HG02678 (cell line): Measurements from ENCODE around the gene FAM114A2.

Experiments used
- ATAC-seq: cut with Tn5 transposase; IDR thresholded peaks from one replicate; pipeline ENCODE4 v1.9.1; 2021; ENCODE audit warnings: mild to moderate bottlenecking, moderate library complexity; ENCODE audit not compliant: unreplicated experiment

The FAM114A2 gene

DNA sequence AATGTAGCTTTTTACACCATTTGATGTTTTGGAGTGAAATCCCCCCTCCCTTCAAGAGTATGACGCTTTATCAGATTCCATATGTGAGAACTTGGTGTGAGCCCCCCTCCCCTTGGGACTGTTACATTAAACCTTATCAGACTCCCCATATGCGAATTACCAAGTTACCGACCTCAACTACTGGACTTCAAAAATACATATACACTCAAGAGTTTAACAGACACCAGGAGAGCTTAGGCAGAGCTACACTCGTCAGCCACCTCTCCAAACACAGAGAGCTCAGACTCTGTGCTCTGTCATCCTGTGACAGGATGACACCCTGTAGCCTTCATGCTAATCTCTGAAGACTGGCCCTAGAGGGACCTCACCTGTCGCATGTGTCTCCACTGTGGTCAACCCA lies 50.2 kb downstream of the FAM114A2 start:
- ATAC-seq, result no peak

DNA sequence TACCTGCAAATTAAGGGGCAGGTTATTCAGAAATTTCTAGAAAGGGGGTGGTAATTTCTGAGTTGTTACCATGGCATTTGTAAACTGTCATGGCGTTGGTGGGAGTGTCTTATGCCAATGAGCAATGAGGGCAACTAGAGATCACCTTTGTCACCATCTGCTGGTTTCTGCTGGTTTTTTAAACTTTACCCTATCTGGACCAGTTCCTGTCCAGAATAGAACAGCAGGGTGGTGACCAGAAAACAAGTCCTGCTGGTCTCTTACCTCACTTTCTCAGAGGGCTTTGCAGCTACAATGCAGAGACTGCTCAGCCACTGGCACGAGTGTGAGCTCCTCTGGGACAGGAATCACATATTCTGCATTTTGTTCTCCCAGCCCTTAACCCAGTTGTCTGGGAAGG lies 51.4 kb downstream of the FAM114A2 start:
- no peak for ATAC-seq

DNA sequence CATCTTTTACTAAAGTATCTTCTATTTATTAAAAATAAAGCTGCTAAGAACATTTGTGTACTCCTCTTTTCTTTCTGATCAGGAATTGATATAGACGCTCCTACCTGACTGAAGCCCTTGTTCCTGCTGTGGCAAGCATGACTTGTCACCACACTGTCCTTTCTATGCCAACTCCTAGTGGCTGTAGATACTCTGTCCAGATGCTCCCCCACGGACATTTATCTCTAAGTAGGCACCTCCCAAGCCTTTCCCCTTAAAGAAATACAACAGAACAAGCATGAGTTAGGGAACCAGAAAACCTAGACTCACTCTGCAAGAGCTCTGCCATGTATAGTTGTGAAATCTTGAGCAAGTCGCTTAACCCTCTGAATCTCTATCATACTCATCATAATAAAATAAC lies 53.2 kb downstream of the FAM114A2 start:
- no peak for ATAC-seq

DNA sequence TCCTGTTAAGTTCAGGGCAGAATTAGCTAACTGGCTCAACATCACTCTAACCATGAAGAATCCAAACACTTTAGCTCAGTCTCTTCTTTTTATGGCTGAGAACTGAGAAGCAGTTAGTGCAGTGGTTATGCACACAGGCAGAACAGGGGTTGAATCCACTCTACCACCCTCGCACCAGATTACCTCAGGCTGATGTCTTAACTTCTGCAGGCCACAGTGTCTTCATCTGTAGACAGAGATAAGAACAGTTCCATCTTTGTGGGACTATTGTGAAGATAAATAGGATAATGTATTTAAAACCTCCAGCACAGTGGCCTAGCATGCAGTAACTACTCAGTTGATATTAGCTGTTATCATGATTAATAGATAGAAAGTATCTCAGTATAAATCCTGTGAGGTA lies 54.8 kb downstream of the FAM114A2 start:
- no peak for ATAC-seq

DNA sequence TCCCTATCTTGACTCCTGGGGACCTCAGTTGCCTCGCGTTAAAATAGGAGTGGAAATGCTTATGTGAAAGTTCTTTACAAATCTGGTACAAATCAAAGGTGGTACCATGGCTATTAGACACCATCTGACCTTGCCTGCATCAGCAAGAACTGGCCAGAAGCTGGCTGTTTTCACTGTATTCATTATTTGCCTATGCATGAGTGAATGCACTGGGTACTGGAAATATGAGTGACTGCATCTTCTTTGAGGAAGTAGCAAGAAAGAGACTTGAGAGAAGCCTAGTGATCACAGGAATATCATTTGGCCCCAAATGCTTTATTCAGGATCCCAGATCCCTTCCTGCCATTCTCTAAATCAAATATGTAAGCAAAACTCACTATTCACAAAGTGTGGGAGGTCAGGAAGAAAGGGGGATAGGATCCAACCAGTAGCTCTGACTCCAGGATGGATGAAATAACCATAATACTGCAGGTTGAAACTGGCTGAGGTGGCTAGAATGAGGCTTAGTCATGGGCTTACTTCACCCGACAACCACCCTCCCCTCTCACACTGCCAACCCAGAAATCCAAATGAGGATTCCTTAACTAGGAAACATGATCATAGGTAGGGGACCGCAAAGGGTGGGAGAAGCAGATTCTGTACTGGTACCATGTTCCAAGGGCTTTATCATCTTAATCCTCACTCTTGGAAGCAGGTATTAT lies 56.7 kb downstream of the FAM114A2 start:
- ATAC-seq, result no peak

DNA sequence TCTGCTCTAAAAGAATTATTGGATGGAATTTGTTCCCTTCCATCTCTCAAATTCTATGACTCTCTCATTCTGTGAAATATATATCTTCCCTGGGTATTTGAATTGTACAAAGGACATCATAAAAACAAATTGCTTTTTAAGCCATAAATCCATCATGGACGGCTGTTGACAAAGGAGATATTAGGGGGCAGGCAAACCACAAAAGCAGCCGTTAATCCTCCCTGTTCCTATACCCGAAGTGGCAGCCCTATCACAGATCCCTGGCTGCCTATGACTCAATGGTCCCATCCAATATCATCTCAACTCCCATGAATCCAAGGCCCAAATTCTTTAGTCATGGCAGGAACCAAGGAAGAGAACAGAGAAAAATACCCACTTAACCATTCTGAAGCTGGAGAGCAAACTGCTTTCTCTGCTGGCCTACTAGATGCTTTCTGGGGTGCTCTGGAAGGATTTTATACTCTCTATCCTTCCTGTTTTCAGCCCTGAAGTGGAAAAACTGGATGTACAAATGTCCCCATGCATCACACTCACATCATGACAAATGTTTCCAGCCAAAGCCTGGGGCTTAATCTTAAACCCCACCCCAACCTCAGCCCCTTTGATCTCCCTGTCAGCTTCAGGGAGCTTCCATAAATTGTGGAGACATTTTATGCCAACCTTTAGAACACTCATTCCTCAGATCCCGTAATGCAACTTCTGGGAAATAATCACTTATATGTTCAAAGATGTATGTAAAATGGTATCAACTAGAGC lies 59.5 kb downstream of the FAM114A2 start:
- ATAC-seq, result no peak

DNA sequence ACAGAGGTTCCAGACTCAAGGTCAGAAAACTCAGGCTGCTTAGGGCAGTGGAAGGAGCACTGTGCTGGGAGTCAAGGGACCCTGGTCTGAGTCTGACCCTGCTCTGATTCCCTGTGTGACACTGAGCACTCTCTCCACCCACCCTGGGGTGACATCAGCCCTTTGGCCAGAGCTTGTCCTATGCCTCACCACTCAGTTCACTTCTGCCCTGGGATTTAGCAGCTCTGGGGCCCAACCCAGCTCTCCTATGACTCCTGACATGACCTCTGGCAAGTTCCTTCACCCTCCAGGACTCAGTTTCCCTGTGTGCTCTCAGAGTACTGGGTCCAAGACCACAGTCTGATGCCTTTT lies 63.9 kb downstream of the FAM114A2 start:
- ATAC-seq, result peak; percentile 10

DNA sequence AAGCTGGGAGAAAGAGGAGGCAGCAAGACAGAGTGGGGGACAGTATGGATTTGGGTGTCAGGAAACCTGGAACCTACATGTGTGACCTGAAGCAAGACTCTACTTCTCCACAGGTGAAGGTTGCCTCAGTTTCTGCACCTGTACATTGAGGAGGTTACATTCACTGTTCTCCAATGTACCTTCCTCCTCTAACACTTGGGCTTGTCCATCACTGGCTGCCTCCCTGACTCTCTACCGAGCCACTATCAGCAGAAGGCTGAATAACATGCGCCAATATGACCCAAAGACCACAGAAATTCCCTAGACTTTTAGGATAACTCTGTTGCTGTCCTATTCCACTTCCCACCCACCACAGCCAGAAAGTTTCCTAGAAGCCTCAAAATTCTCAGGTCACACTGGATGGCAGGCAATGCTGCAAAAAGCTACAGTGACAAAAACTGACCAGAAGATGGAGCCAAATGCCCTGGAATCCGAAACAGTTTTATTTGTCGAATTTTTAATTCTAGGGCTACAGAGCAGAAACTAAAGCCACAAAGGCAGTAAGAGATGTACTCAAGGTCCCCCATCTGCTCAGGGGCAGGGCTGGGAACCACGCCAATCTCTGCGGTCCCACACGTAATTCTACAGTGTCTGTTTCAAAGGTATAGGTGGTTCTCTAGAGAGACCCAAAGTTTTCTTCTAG lies 64.4 kb downstream of the FAM114A2 start:
- ATAC-seq, result peak; percentile 65

DNA sequence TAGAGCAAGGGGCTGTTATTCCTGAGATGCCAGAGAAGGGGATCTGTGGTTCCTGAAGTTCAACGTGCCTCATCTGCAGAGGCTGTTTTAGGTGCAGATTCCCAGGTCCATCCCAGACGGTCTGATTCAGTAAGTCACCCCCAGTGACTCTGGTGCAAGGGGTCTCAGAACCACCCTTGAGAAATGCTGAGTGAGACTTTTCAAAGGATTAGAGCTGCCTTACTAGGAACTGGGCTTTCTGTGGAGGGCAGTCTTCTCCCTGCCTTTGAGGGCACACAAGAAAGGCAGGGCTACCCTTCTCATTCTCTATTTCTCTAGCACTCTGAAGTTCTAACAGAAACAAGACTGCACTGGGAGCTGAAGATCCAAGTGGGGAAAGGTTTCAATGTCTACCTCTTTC lies 66.5 kb downstream of the FAM114A2 start:
- no peak for ATAC-seq

DNA sequence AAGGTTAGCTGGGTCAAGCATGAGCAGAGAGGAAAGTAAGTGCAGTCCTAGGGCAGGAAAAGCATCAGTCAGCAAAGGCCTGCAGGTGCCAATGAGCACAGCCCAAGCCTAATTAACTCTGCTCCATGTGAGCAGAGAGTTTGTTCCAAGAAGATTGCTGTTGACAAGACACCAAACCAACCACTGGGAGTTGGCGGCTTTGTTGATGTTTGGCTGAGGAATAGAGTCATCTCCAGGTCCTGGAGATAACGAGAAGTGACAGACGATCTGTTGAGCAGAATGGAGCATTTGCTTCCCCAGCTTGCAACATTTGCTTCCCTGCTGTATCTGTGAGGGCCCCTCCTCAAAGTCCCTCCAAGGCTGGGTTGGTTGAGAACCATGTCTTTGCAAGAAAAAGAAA lies 68.2 kb downstream of the FAM114A2 start:
- no peak for ATAC-seq

DNA sequence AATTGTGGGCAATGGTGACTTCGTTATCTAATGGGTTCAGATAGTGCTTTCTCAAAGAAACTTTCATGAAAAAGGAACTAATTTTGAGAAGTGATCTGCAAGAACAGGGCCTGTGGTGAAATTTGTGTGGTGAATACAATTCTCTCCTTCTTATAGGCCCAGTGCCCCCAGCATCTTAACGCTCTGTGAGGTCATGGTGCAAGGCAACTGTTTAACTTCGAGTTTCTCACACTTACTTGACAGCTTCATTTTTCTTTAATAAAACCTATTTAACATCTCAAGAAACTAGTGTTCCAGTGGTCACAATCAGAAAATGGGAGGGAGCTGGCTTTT lies 69.2 kb downstream of the FAM114A2 start:
- no peak for ATAC-seq

DNA sequence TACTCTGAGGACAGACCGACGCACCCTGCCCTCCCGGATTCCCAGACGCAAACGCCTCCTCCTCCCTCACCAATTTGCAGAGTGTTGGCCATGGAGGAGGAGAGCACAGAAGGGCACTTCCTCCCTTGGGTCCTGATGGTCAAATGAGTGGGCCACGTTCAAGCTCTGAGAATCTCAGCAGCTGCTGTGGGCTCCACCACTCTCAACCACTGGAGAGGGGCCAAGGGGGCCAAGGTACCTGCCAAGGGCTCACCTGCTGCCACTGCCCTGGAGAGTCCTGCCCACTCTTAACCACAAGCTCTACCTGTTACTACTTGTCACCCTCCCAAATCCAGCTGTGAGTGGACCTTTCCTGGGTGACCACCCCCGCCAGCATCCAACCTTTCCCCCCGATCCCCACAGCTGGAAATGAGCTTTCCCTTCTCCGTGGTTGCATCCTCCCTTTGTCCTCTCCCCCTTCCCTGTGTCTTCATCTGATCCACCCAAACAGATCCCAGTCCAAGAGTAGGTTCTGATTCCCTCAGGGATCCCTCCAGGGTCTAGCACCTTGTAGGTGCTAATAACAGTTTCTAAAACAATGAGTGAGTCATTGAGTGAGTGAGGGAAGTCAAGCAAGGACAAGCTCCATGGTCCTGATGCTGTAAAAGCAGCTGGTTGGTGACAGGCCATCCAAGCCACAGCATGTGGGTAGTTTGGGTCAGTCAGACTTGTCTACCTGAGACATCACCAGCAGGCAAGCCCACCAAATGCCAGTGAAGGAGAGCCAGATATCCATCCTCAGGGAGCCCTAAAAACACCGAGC lies 69.7 kb downstream of the FAM114A2 start:
- no peak for ATAC-seq

DNA sequence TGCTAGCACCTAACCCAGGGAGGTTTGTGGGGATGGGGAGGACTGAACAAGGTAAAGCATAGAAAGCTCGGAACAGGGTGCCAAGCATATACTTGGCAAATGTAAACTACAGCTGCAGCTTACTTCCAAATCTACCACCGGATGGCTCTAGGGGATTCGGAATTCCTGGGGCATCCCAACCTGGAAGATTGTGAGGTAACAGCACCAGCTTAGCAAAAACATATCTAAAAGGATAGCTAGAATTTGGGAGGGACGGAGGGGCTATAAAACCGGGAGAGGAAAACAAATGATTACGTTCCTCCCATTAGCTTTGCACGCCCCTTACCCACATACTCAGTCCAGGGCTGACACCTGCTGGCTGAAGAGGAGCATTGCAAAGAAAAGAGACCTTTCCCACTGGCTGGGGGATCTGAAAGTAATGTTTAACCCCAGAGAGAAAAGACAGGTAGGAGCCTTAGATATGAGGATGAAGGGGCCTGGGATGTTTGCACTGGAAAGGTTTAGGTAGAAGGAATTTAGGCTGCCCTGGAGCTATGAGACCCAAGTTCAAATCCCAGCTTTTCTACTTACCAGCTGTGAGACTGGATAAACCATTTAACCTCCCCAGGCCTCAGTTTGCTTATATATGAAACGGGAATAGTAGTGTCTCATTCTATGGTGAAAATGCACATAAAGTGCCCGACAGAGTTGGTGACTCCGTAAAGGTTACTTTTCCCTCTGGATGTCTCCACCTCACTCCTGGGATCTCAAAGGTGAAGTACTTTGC lies 73.6 kb downstream of the FAM114A2 start:
- peak; percentile 84 for ATAC-seq

DNA sequence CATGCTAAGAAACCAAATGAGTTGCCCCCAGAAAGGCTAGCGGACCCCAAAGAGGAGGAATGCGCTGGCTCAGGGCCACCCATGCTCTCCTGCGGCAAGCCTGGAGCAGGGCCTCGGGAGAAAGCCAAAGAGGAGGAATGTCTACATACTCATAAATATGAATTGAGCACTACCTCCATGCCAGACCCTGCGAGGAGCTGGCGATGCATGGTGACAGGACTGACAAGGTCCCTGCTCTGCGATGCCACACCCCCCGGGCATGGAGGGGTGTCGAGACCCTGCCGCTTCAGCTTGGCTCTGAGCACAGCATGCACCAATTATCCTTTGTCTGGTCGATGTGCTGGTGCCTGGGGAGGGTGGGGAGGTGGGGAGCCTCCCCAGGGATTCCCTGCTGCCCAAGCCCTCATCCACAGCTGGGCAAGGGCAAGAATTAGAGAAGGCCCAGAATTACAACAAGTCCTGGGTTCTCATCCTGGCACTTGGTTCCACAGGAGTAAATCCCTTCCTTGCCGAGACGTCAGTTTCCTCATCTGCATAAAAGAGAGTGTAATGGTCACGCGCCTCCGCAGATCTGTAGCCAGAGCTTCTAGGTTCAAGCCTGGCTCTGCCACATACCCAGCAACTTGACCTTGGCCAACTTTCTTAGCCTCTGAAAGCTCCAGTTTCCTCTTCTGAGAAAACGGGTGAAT lies 74.4 kb downstream of the FAM114A2 start:
- ATAC-seq, result no peak

DNA sequence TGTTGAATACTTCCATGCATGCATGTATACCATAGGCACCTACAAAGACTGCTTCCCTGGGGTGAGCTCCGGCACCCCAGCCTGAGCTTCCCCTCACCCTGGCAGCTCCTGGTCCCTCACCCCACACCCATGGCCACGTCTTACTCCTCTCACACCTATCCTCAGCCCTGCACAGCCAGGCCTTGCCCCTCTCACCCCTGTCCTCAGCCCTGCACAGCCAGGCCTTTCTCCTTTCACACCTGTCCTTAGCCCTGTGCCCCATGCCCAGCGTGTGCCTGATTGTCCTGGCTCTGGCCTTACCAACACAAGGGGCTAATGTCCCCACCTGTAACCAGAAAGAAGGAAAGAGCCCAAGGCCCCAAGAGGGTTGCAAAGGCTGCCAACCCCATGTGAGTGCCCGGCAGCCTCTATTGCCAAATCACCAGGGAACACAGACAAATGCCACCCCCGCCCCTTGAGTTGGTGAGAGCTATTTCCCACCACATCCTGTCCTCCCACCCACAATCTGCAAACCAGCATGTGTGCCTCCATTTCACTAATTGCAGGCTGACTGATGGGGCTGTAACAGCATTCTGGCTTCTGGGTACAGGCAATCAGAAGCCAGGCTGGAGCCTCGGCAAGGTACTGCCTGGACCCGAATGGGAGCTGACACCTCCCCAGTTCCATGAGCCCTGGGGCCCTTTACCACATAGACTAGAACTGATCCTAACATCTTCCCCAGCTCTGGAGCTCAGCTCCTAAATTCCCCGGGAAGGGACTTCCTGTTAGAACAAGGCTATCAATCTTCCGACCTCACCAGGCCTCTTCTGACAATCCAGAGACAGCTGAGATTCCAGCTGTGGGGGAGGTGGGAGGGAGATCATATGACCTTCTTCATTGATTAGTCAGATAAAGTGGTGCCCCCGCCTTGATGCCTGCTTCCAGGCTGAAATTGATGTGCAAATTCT lies 78.2 kb downstream of the FAM114A2 start:
- no peak for ATAC-seq

DNA sequence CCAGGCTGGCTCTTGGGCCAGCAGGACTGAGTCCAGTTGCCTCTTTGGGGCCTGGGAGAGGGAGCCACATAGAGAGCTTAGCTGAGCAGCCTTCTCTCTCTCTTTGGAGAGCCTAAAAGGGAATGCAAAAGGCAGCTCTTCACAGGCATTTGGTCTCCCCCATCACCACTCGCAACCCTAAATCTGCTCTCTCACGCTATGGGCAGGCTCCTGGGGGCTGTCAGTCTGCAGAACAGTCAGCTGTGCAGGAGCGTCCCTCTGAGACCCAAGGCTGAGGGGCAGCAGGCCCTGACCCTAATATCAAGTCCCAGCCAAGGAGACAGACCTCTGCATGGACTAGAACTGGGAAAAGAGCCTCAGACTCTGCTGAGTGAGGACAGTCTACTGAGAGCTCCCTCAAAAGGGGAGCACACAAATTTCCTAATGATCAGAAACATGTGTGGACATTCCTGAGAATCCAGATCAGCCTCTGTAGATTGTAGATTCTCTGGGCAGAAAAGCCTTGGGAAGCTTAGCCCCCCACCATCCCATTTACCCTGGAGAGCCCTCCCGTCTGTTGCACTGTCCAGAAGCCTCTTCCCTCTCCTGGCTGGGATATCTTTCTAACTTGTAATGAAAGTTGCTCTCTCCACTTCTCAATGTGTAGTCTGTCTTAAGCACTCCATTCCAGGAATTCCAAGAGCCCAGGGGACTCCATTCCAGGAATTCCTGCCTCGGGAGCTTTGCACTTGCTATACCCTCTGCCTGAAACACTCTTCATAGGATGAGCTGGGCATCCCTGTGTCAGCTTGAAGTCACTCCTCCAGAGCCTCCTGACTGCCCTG lies 79.4 kb downstream of the FAM114A2 start:
- ATAC-seq, result no peak

DNA sequence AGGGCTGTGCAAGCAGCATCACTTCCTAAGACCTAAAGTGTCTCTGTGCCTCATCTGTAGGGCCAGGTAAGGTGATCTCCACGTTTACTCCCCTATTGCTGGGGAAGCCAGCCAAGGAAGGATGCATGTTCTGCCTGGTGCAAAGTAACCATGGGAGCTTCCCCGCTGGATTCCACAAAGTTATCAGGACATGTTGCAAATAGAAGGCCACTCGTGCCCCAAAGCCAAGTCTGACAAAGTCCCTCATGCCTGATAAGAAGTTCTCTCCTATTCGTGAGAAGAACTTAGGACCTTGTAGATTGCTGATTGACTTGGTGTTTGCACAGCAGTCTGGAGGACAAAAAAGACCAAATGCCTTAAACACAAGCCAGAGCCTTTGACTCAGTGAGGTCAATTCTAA lies 81.5 kb downstream of the FAM114A2 start:
- no peak for ATAC-seq

DNA sequence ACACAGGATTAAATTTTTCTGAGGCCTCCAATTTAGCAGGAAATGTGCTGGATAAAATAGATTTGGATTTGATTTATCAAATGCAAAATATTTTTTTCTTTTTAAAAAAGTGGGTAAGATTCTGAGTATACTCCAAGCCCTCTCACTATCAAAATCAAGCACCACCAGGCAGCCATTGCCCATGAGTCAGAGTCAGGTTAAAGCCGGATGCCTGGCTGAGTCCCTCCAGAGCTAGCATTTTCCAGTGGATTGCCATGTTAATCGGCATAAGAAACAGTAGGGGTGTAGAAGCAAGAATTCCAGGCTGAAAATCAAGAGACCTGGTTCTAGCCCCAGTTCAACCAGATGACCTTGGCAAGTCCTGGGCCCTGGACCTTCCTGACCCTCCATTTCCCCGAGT lies 85.3 kb downstream of the FAM114A2 start:
- ATAC-seq, result no peak
